Kidney epithelial cell (primary cell): ENCODE results near the gene ANKRD28. TPM values are rescaled to one million over a fixed set of nuclear protein-coding genes. Genes with fewer than 3 reads are reported as not detected.

Experiments
- DNase-seq: peaks from one replicate; pipeline ENCODE4 v3.0.0-alpha.2; 2010; ENCODE audit warnings: low read depth
- H3K27me3 ChIP-seq: 2 replicates; pipeline ENCODE4 v1.6.0; 2011; ENCODE audit warnings: low read length; ENCODE audit not compliant: control insufficient read depth, insufficient read depth
- H3K36me3 ChIP-seq: 2 replicates; pipeline ENCODE4 v1.5.1; 2011; ENCODE audit warnings: low read length; ENCODE audit not compliant: control insufficient read depth, insufficient read depth
- H3K4me3 ChIP-seq: 2 replicates; pipeline ENCODE4 v1.5.1; 2011; ENCODE audit warnings: low read depth, mild to moderate bottlenecking, control low read depth, low read length
- total RNA-seq: library from RNA; depleted of rRNA; stranded (reverse); fragments of >200 nt; gene quantifications from 2 replicates; pipeline ENCODE4 v1.2.3, GENCODE V29; 2015
- TF ChIP-seq, protein P1 (sequence below): IDR thresholded peaks from 2 replicates; pipeline ENCODE4 v1.5.1; 2011; ENCODE audit warnings: mild to moderate bottlenecking, moderate library complexity, low read length, control low read depth, inconsistent platforms; ENCODE audit not compliant: insufficient read depth, poor library complexity, severe bottlenecking

The ANKRD28 gene
- total RNA-seq, 1 donor from 2014 or later: 27.4 TPM

DNA sequence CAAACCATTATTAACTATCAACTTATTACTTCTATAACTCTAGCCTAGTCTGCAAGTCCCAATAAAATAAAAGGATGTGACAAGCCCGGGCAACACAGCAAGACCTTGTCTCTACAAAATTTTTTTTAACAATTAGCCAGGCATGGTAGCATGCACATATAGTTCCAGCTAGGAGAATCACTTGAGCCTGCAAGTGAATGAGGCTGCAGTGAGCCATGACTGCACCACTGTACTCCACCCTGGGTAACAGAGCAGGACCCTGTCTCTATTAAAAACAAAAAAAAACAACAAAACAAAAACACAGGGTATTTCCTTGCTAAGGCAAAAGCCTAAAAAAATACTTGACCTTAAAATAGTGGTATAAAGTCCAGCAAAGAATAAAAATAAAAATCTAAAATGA lies 31.4 kb downstream of the ANKRD28 start:
- TF ChIP-seq, protein P1, sequence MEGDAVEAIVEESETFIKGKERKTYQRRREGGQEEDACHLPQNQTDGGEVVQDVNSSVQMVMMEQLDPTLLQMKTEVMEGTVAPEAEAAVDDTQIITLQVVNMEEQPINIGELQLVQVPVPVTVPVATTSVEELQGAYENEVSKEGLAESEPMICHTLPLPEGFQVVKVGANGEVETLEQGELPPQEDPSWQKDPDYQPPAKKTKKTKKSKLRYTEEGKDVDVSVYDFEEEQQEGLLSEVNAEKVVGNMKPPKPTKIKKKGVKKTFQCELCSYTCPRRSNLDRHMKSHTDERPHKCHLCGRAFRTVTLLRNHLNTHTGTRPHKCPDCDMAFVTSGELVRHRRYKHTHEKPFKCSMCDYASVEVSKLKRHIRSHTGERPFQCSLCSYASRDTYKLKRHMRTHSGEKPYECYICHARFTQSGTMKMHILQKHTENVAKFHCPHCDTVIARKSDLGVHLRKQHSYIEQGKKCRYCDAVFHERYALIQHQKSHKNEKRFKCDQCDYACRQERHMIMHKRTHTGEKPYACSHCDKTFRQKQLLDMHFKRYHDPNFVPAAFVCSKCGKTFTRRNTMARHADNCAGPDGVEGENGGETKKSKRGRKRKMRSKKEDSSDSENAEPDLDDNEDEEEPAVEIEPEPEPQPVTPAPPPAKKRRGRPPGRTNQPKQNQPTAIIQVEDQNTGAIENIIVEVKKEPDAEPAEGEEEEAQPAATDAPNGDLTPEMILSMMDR: no peak
- no peaks in the 10 kb centered on the region for H3K36me3 ChIP-seq
- no peaks in the 10 kb centered on the region for H3K27me3 ChIP-seq
- no peak overlapping the region for H3K4me3 ChIP-seq
- no peak for DNase-seq

- no peak overlapping the region for H3K4me3 ChIP-seq
Measured at GRCh38 chr3:15758295-15758694, 39.5 kb downstream of the ANKRD28 start.

DNA sequence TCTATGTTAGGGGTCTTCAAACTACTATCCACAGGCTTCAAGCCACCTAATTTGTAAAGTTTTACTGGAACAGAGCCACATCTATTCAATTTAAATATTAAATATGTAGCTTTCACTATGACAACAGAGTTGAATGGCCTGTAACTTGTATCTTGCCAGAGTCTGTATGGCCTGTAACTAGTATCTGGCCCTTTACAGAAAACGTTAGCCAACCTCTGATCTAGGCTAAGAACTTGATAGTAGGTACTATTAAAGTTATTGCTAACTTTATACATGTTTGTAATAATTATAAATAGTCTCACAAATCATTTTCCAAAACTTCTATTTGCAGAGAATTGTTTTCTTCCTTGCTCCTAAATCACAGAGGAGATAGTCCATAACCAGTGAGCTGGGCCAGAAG lies 40.0 kb downstream of the ANKRD28 start:
- Histone ChIP-seq H3K27me3 (no peaks in the 10 kb centered on the region), H3K36me3 (peaks cover 1% of the 10 kb centered on the region), H3K4me3 (no peak overlapping the region)
- TF ChIP-seq, protein P1: no peak
- no peak for DNase-seq

More at GRCh38 chr3:15758295-15758694, 39.5 kb downstream of the ANKRD28 start:
- Histone ChIP-seq H3K36me3 (no peaks in the 10 kb centered on the region), H3K27me3 (no peaks in the 10 kb centered on the region)
- TF ChIP-seq, protein P1: no peak
- DNase-seq: no peak

GRCh38 chr3:15756505-15756904 lies 41.3 kb downstream of the ANKRD28 start:
- no peaks in the 10 kb centered on the region for H3K27me3 ChIP-seq
- peaks cover 1% of the 10 kb centered on the region for H3K36me3 ChIP-seq
- TF ChIP-seq, protein P1: no peak
- H3K4me3 ChIP-seq: no peak overlapping the region
- no peak for DNase-seq

DNA sequence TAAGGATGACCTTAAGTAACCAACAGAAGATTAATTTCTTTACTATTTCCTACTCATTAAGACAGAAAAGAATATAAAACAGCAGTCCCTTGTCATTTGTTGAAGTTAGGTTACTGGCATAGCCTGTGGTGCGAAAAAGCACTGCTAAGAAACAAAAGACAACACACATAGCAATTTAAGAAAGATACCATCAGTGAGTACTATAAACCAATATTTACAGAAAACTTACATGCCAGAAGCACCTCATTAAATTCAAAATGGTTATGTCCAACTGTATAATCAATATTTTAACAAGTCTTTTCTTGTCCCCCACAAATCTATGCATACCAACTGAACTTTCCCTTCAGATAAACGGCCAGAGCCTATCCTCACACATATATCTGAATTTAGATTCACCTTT lies 42.0 kb downstream of the ANKRD28 start:
- DNase-seq: no peak
- Histone ChIP-seq H3K27me3 (no peaks in the 10 kb centered on the region), H3K36me3 (peaks cover 1% of the 10 kb centered on the region), H3K4me3 (no peak overlapping the region)
- TF ChIP-seq, protein P1: no peak

DNA sequence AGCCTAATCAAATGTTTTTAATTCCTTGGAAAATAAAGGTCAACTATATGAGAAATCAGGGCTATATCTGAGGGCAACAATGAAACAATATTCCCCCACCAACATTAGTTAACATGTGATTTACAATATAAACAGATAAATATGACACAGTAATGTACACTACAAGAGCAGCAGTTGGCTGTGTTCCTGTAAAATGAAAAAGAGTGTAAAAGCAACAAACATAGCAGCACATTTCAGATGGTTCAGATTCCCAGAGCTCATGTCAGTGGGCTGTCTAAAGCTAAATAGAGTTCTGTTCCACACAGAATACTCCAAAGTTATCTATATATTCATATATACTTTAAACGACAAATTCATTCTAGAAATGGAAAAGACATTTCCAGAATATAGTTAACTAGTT lies 42.6 kb downstream of the ANKRD28 start:
- no peak for DNase-seq
- H3K27me3 ChIP-seq: no peaks in the 10 kb centered on the region
- TF ChIP-seq, protein P1: no peak

More for the DNA sequence above, 42.6 kb downstream of the ANKRD28 start:
- no peak overlapping the region for H3K4me3 ChIP-seq
- peaks cover 1% of the 10 kb centered on the region for H3K36me3 ChIP-seq
